IMR-90 (cell line): Measurements from ENCODE around the gene MEIS3. TPM values are rescaled to one million over a fixed set of nuclear protein-coding genes. Genes with fewer than 3 reads are reported as not detected.

ENCODE experiments used
- ATAC-seq: fragments of 200-7000 bp; cut with Tn5 transposase; 2 replicates; pipeline ENCODE4 v1.9.1; 2020; ENCODE audit warnings: low read depth, mild to moderate bottlenecking, moderate library complexity
- BruUV-seq: library from RNA; stranded (reverse); fragments of 400-500 nt; replicated peaks from 2 replicates; lab custom pipeline; 2021; lab: Mats Ljungman, UMichigan
- CTCF ChIA-PET: fragments of 300-600 bp; formaldehyde crosslinking; extraction: SDS; loops from one replicate; lab custom pipeline; 2021; ENCODE audit warnings: antibody characterized with exemption; lab: Yijun Ruan, JAX
- POLR2A ChIA-PET: fragments of 300-600 bp; sonication (Branson Sonifier 250); formaldehyde crosslinking; loops from one replicate; lab custom pipeline; 2022; ENCODE audit warnings: antibody characterized with exemption; ENCODE audit not compliant: unreplicated experiment; lab: Charles Lee
- DNase-seq: peaks from one replicate; pipeline ENCODE4 v3.0.0; 2013
- H2AFZ ChIP-seq: replicated peaks from 2 replicates; pipeline ENCODE3; 2013; ENCODE audit warnings: low read length, mild to moderate bottlenecking; ENCODE audit not compliant: poor library complexity
- H2AK5ac ChIP-seq: 2 replicates; pipeline ENCODE4 v1.6.1; 2013; ENCODE audit warnings: low read depth, low read length, inconsistent platforms
- H2AK9ac ChIP-seq: replicated peaks from 2 replicates; pipeline ENCODE3; 2013; ENCODE audit warnings: mild to moderate bottlenecking, low read depth, low read length, moderate library complexity; ENCODE audit not compliant: poor library complexity
- H2BK120ac ChIP-seq: 2 replicates; pipeline ENCODE4 v1.6.1; 2013; ENCODE audit warnings: low read depth, low read length, inconsistent platforms
- H2BK15ac ChIP-seq: 3 replicates; pipeline ENCODE4 v1.6.1; 2013; ENCODE audit warnings: low read depth, low read length, inconsistent platforms
- H2BK20ac ChIP-seq: 2 replicates; pipeline ENCODE4 v1.6.1; 2013; ENCODE audit warnings: low read depth, mild to moderate bottlenecking, inconsistent platforms, low read length, moderate library complexity
- H2BK5ac ChIP-seq: 2 replicates; pipeline ENCODE4 v1.6.1; 2013; ENCODE audit warnings: mild to moderate bottlenecking, low read depth, low read length, inconsistent platforms; ENCODE audit not compliant: poor library complexity, severe bottlenecking
- H3K14ac ChIP-seq: replicated peaks from 2 replicates; pipeline ENCODE4 v1.6.1; 2013; ENCODE audit warnings: low read depth, low read length, inconsistent platforms
- H3K18ac ChIP-seq: 2 replicates; pipeline ENCODE4 v1.6.1; 2013; ENCODE audit warnings: low read depth, low read length, control low read depth
- H3K23ac ChIP-seq: 2 replicates; pipeline ENCODE4 v1.6.1; 2013; ENCODE audit warnings: low read depth, low read length, inconsistent platforms
- H3K27ac ChIP-seq: 2 replicates; pipeline ENCODE4 v1.5.1; 2013; ENCODE audit warnings: mild to moderate bottlenecking, control low read depth, low read length; ENCODE audit not compliant: insufficient read depth
- H3K27me3 ChIP-seq: 2 replicates; pipeline ENCODE4 v1.6.1; 2013; ENCODE audit warnings: low read length; ENCODE audit not compliant: control insufficient read depth, insufficient read depth
- H3K36me3 ChIP-seq: 2 replicates; pipeline ENCODE4 v1.6.1; 2013; ENCODE audit warnings: low read length, mixed read lengths; ENCODE audit not compliant: control insufficient read depth, insufficient read depth
- H3K4ac ChIP-seq: 2 replicates; pipeline ENCODE4 v1.6.1; 2013; ENCODE audit warnings: low read depth, low read length, inconsistent platforms
- H3K4me1 ChIP-seq: 2 replicates; pipeline ENCODE4 v1.6.1; 2013; ENCODE audit warnings: low read length, mixed read lengths; ENCODE audit not compliant: control insufficient read depth, insufficient read depth
- H3K4me2 ChIP-seq: 2 replicates; pipeline ENCODE4 v1.6.1; 2013; ENCODE audit warnings: low read depth, mild to moderate bottlenecking, control low read depth, low read length, moderate library complexity
- H3K4me3 ChIP-seq: 2 replicates; pipeline ENCODE4 v1.5.1; 2013; ENCODE audit warnings: low read depth, mild to moderate bottlenecking, control low read depth, low read length, moderate library complexity; ENCODE audit not compliant: insufficient read depth
- H3K56ac ChIP-seq: 2 replicates; pipeline ENCODE4 v1.6.1; 2013; ENCODE audit warnings: low read length, inconsistent platforms; ENCODE audit not compliant: insufficient read depth; ENCODE audit errors: extremely low read depth
- H3K79me1 ChIP-seq, 2 experiments: 2 replicates each; pipeline ENCODE4 v1.6.1; 2013; ENCODE audit warnings: low read length in 2 of 2, inconsistent platforms in 1 of 2, low read depth in 1 of 2
- H3K9ac ChIP-seq: 2 replicates; pipeline ENCODE4 v1.6.1; 2013; ENCODE audit warnings: low read depth, low read length, control low read depth
- H3K9me1 ChIP-seq: 2 replicates; pipeline ENCODE4 v1.6.1; 2013; ENCODE audit warnings: low read length, inconsistent platforms; ENCODE audit not compliant: insufficient read depth
- H3K9me3 ChIP-seq: 2 replicates; pipeline ENCODE4 v1.6.1; 2013; ENCODE audit warnings: low read length; ENCODE audit not compliant: control insufficient read depth, insufficient read depth
- H4K20me1 ChIP-seq: 2 replicates; pipeline ENCODE4 v1.6.1; 2013; ENCODE audit warnings: low read length, inconsistent platforms; ENCODE audit not compliant: insufficient read depth
- H4K5ac ChIP-seq: 2 replicates; pipeline ENCODE4 v1.6.1; 2013; ENCODE audit warnings: mild to moderate bottlenecking, low read depth, low read length, control low read depth
- H4K8ac ChIP-seq, 2 experiments: 2 replicates each; pipeline ENCODE4 v1.6.1; 2013; ENCODE audit warnings: low read depth in 2 of 2, low read length in 2 of 2, control low read depth in 1 of 2, inconsistent platforms in 1 of 2
- H4K91ac ChIP-seq: 2 replicates; pipeline ENCODE4 v1.6.1; 2013; ENCODE audit warnings: low read depth, low read length, inconsistent platforms; ENCODE audit not compliant: insufficient read depth
- BHLHE40 ChIP-seq: fragments of 150-350 bp; IDR thresholded peaks from 2 replicates; pipeline ENCODE4 v1.6.1; 2016; ENCODE audit warnings: mild to moderate bottlenecking, low read depth, low read length
- CEBPB ChIP-seq: IDR thresholded peaks from 2 replicates; pipeline ENCODE4 v1.6.1; 2012; ENCODE audit warnings: low read depth, low read length, improper control_type of control experiment
- CHD1 ChIP-seq: IDR thresholded peaks from 2 replicates; pipeline ENCODE4 v1.6.1; 2012; ENCODE audit warnings: low read depth, low read length, improper control_type of control experiment
- ELK1 ChIP-seq: fragments of 150-350 bp; IDR thresholded peaks from 2 replicates; pipeline ENCODE4 v1.6.1; 2016; ENCODE audit warnings: low read depth, mild to moderate bottlenecking, low read length, moderate library complexity, borderline replicate concordance
- FOS ChIP-seq: fragments of 150-350 bp; IDR thresholded peaks from 2 replicates; pipeline ENCODE4 v1.6.1; 2016; ENCODE audit warnings: low read depth, low read length
- MAFK ChIP-seq: IDR thresholded peaks from 2 replicates; pipeline ENCODE4 v1.6.1; 2012; ENCODE audit warnings: low read depth, low read length, improper control_type of control experiment
- MAZ ChIP-seq: IDR thresholded peaks from 2 replicates; pipeline ENCODE4 v1.6.1; 2012; ENCODE audit warnings: low read depth, mild to moderate bottlenecking, low read length, improper control_type of control experiment, moderate library complexity, borderline replicate concordance
- MXI1 ChIP-seq: IDR thresholded peaks from 2 replicates; pipeline ENCODE4 v1.6.1; 2012; ENCODE audit warnings: low read depth, mild to moderate bottlenecking, low read length, moderate library complexity, borderline replicate concordance
- NFE2L2 ChIP-seq: fragments of 150-350 bp; IDR thresholded peaks from 2 replicates; pipeline ENCODE4 v1.6.1; 2016; ENCODE audit warnings: low read depth, mild to moderate bottlenecking, low read length
- POLR2A ChIP-seq: IDR thresholded peaks from 2 replicates; pipeline ENCODE4 v1.6.1; 2012; ENCODE audit warnings: mild to moderate bottlenecking, low read depth, low read length
- RAD21 ChIP-seq: IDR thresholded peaks from 2 replicates; pipeline ENCODE4 v1.6.1; 2012; ENCODE audit warnings: low read length, improper control_type of control experiment
- RCOR1 ChIP-seq: IDR thresholded peaks from 2 replicates; pipeline ENCODE4 v1.6.1; 2012; ENCODE audit warnings: mild to moderate bottlenecking, low read length, improper control_type of control experiment; ENCODE audit not compliant: insufficient replicate concordance
- RFX5 ChIP-seq: IDR thresholded peaks from 2 replicates; pipeline ENCODE4 v1.8.0; 2012; ENCODE audit warnings: low read depth, mild to moderate bottlenecking, low read length, moderate library complexity
- SMC3 ChIP-seq: fragments of 150-350 bp; IDR thresholded peaks from 2 replicates; pipeline ENCODE4 v1.6.1; 2016; ENCODE audit warnings: low read depth, mild to moderate bottlenecking, antibody characterized with exemption, low read length, moderate library complexity
- WGBS, 2 experiments: methylation state at CpG; one replicate each; pipeline versions ENCODE4 v1.1.5 to v1.1.7; 2013; ENCODE audit warnings: missing lambda C conversion rate in 2 of 2; ENCODE audit not compliant: insufficient read length in 1 of 2; ENCODE audit errors: extremely low coverage in 2 of 2; 5-methylcytosine and 5-hydroxymethylcytosine counted together
- dilution Hi-C: fragments of 300-500 bp; cut with HindIII; formaldehyde crosslinking; loops from one replicate; pipeline ENCODE4 v1.14.3; 2018; ENCODE audit warnings: low sequenced_read_pairs; ENCODE audit not compliant: unreplicated experiment
- in situ Hi-C: fragments of 300-500 bp; cut with MboI; formaldehyde crosslinking; loops from 3 replicates; pipeline ENCODE4 v1.14.3; 2019; ENCODE audit warnings: low sequenced_read_pairs, inconsistent platforms, mixed read lengths
- intact Hi-C: fragments of 100-400 bp; cut with micrococcal nuclease; formaldehyde crosslinking; loops from 2 replicates; pipeline ENCODE4 v1.10.0; 2022
- polyA plus RNA-seq, 3 experiments: library from polyadenylated mRNA; depleted of rRNA; stranded (reverse); fragments of >200 nt; gene quantifications; 2 replicates each; pipeline ENCODE4 v1.2.3, GENCODE V29; 2012; ENCODE audit warnings: low replicate concordance in 1 of 3
- total RNA-seq: library from RNA; depleted of rRNA; stranded (reverse); fragments of >200 nt; gene quantifications from 2 replicates; pipeline ENCODE4 v1.2.3, GENCODE V29; 2012
- TF ChIP-seq, protein P1 (sequence below): conservative IDR thresholded peaks from 2 replicates; pipeline ENCODE4 v1.5.1; 2012; ENCODE audit warnings: mild to moderate bottlenecking, low read depth, low read length, improper control_type of control experiment
- TF ChIP-seq, protein P2 (sequence below): fragments of 150-350 bp; IDR thresholded peaks from 2 replicates; pipeline ENCODE4 v1.6.1; 2017; ENCODE audit warnings: mild to moderate bottlenecking, antibody characterized with exemption, low read length, low read depth

Gene MEIS3
- total and polyA plus RNA-seq, 2 of the 4 experiments (the other 2 are of a cell fraction): 32.4 to 33.0 TPM

GRCh38 chr19:47411101-47411500 is 8.2 kb downstream of the MEIS3 start:
- ATAC-seq: no peak
- peaks cover 0 to 4% of the 10 kb centered on the region in 2 experiments; a peak in 1 of 4 replicates for H3K79me1 ChIP-seq
- H3K4me2 ChIP-seq: no peak overlapping the region
- 0 out of 2 replicates have a peak overlapping the region, but pooled peaks have one; percentile 6 for H3K14ac ChIP-seq
- no peak overlapping the region for H2BK20ac ChIP-seq
- CTCF ChIA-PET: interaction anchor here (0.9 kb wide), 1 partner anchor 20 kb away, joined by 5 read pairs; no protein-coding TSS in a partner anchor
- BruUV-seq: no TSS peak
- TF ChIP-seq RCOR1 (no peak), FOS (no peak), SMC3 (no peak), BHLHE40 (no peak), MXI1 (no peak), MAZ (no peak), MAFK (no peak), CHD1 (no peak), POLR2A (no peak), CEBPB (no peak), RAD21 (no peak), NFE2L2 (no peak), ELK1 (no peak), RFX5 (no peak)
- TF ChIP-seq, protein P1, sequence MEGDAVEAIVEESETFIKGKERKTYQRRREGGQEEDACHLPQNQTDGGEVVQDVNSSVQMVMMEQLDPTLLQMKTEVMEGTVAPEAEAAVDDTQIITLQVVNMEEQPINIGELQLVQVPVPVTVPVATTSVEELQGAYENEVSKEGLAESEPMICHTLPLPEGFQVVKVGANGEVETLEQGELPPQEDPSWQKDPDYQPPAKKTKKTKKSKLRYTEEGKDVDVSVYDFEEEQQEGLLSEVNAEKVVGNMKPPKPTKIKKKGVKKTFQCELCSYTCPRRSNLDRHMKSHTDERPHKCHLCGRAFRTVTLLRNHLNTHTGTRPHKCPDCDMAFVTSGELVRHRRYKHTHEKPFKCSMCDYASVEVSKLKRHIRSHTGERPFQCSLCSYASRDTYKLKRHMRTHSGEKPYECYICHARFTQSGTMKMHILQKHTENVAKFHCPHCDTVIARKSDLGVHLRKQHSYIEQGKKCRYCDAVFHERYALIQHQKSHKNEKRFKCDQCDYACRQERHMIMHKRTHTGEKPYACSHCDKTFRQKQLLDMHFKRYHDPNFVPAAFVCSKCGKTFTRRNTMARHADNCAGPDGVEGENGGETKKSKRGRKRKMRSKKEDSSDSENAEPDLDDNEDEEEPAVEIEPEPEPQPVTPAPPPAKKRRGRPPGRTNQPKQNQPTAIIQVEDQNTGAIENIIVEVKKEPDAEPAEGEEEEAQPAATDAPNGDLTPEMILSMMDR: no peak
- TF ChIP-seq, protein P2, sequence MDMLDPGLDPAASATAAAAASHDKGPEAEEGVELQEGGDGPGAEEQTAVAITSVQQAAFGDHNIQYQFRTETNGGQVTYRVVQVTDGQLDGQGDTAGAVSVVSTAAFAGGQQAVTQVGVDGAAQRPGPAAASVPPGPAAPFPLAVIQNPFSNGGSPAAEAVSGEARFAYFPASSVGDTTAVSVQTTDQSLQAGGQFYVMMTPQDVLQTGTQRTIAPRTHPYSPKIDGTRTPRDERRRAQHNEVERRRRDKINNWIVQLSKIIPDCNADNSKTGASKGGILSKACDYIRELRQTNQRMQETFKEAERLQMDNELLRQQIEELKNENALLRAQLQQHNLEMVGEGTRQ: no peak
- H2AK5ac ChIP-seq: no peak overlapping the region
- H3K36me3 ChIP-seq: peaks cover 39% of the 10 kb centered on the region
- H3K27me3 ChIP-seq: no peaks in the 10 kb centered on the region
- H3K9me3 ChIP-seq: no peaks in the 10 kb centered on the region
- no peaks in the 10 kb centered on the region for H3K4me1 ChIP-seq
- no peak overlapping the region for H3K4ac ChIP-seq
- no peak overlapping the region for H2AFZ ChIP-seq
- in situ Hi-C loops: no loop called here
- H2BK5ac ChIP-seq: no peak overlapping the region
- intact Hi-C loops: no loop called here
- POLR2A ChIA-PET: no interaction called here
- H3K18ac ChIP-seq: no peak overlapping the region
- peak; percentile 40 for DNase-seq
- dilution Hi-C loops: no loop called here
- no peak overlapping the region for H4K8ac ChIP-seq
- H3K4me3 ChIP-seq: no peak overlapping the region
- no peak overlapping the region for H3K23ac ChIP-seq
- H4K20me1 ChIP-seq: peaks cover 12% of the 10 kb centered on the region
- H2AK9ac ChIP-seq: no peak overlapping the region
- H4K5ac ChIP-seq: no peak overlapping the region
- H3K27ac ChIP-seq: no peak overlapping the region
- no peak overlapping the region for H2BK15ac ChIP-seq
- H3K9ac ChIP-seq: no peak overlapping the region
- H4K91ac ChIP-seq: no peak overlapping the region
- H2BK120ac ChIP-seq: no peak overlapping the region
- WGBS, 2 experiments: no CpG with 5 or more reads among the region's 8 CpGs
- peaks cover 7% of the 10 kb centered on the region; the same call in 1 of the 2 replicates for H3K9me1 ChIP-seq
- H3K56ac ChIP-seq: no peak overlapping the region
